ENCODE results near the gene SERPINB10.
A peak's percentile ranks its signal among the peaks of the same experiment; 100 is the strongest.
"Not testable (repeated sequence)": the region's sequence is repeated elsewhere in the genome, so short reads cannot be mapped to it uniquely, and the experiment has no call there.

The SERPINB10 gene

GRCh38 chr18:63940008-63940407 lies 32.2 kb downstream of the SERPINB10 start:
- no peak for TF ChIP-seq CTCF (conservative IDR thresholded peaks at IDR 0.05; ENCODE audit: low read length)
- no peak overlapping the region for H3K4me3 ChIP-seq (ENCODE audit: low read length)
- no peak for DNase-seq (ENCODE audit: low read depth)

- not testable (repeated sequence) for DNase-seq (ENCODE audit: low read depth); H3K4me3 ChIP-seq (ENCODE audit: low read length)
These were observed 32.8 kb downstream of the SERPINB10 start for GRCh38 chr18:63940543-63941050.

GRCh38 chr18:63947051-63947790 lies 39.5 kb downstream of the SERPINB10 start:
- no peak overlapping the region for H3K4me3 ChIP-seq (ENCODE audit: low read length)
- DNase-seq (ENCODE audit: low read depth) = no peak
- no peak for TF ChIP-seq CTCF (conservative IDR thresholded peaks at IDR 0.05; ENCODE audit: low read length)

- H3K4me3 ChIP-seq (ENCODE audit: low read length) = peak within 1 kb of the TSS; percentile 59
- peak; percentile 22 for DNase-seq (ENCODE audit: low read depth)
- peak; percentile 41 for TF ChIP-seq CTCF (conservative IDR thresholded peaks at IDR 0.05; ENCODE audit: low read length)
These were observed 41.4 kb downstream of the SERPINB10 start, which contains the start of gene HMSD for GRCh38 chr18:63949068-63949737. Gene HMSD (plus strand): TSS chr18:63949301. CDS start chr18:63953456, 4,155 bp downstream.

- no peak overlapping the region for H3K4me3 ChIP-seq (ENCODE audit: low read length)
- peak; percentile 23 for DNase-seq (ENCODE audit: low read depth)
- peak; percentile 49 for TF ChIP-seq CTCF (conservative IDR thresholded peaks at IDR 0.05; ENCODE audit: low read length)
These were observed 43.5 kb downstream of the SERPINB10 start for GRCh38 chr18:63951302-63951705.

GRCh38 chr18:63953811-63954210 lies 46.1 kb downstream of the SERPINB10 start:
- no peak for TF ChIP-seq CTCF (conservative IDR thresholded peaks at IDR 0.05; ENCODE audit: low read length)
- DNase-seq (ENCODE audit: low read depth) = peak; percentile 45
- H3K4me3 ChIP-seq (ENCODE audit: low read length) = no peak overlapping the region

- peak; percentile 23 for DNase-seq (ENCODE audit: low read depth)
- no peak for TF ChIP-seq CTCF (conservative IDR thresholded peaks at IDR 0.05; ENCODE audit: low read length)
- H3K4me3 ChIP-seq (ENCODE audit: low read length) = no peak overlapping the region
These were observed 49.0 kb downstream of the SERPINB10 start for GRCh38 chr18:63956755-63957154.

All from AG10803 (cell line).